Immature natural killer cell (primary cell): ENCODE measurements around the gene CDH13. TPM values are rescaled to one million over a fixed set of nuclear protein-coding genes. Genes with fewer than 3 reads are reported as not detected.
A peak's percentile ranks its signal among the peaks of the same experiment; 100 is the strongest.

Source experiments
- DNase-seq, 3 donors: peaks; one replicate each; pipeline ENCODE4 v3.0.0; 2022; ENCODE audit warnings: mixed read lengths in 1 of 3
- H3K27ac Mint-ChIP-seq, 6 donors: one replicate each; pipeline ENCODE4 v1.8.0; 2020; ENCODE audit warnings: mixed read lengths in 6 of 6, mild to moderate bottlenecking in 5 of 6, inconsistent platforms in 4 of 6, moderate library complexity in 3 of 6
- H3K27me3 Mint-ChIP-seq, 3 donors: one replicate each; pipeline ENCODE4 v1.8.0; 2020 to 2021; ENCODE audit warnings: low read depth in 3 of 3, mild to moderate bottlenecking in 3 of 3, mixed read lengths in 3 of 3, moderate library complexity in 3 of 3, inconsistent platforms in 1 of 3
- H3K36me3 Mint-ChIP-seq, 3 donors: one replicate each; pipeline ENCODE4 v1.8.0; 2020; ENCODE audit warnings: mixed read lengths in 3 of 3, inconsistent platforms in 2 of 3, mild to moderate bottlenecking in 2 of 3
- H3K4me1 Mint-ChIP-seq, 2 donors: one replicate each; pipeline ENCODE4 v1.8.0; 2020; ENCODE audit warnings: inconsistent platforms in 2 of 2, mild to moderate bottlenecking in 2 of 2, mixed read lengths in 2 of 2, moderate library complexity in 1 of 2
- H3K4me3 Mint-ChIP-seq, 5 donors: one replicate each; pipeline ENCODE4 v1.8.0; 2020; ENCODE audit warnings: mild to moderate bottlenecking in 5 of 5, mixed read lengths in 5 of 5, inconsistent platforms in 3 of 5, moderate library complexity in 3 of 5
- H3K9me3 Mint-ChIP-seq, 6 donors: one replicate each; pipeline ENCODE4 v1.8.0; 2020; ENCODE audit warnings: mild to moderate bottlenecking in 6 of 6, mixed read lengths in 6 of 6, inconsistent platforms in 4 of 6, moderate library complexity in 3 of 6
- polyA plus RNA-seq, 3 donors: library from polyadenylated mRNA; unstranded; fragments of 300-500 nt; fragmentation: Illumina TruSeq; gene quantifications; one replicate each; pipeline ENCODE4 v1.2.3, GENCODE V29; 2021

The CDH13 gene
- polyA plus RNA-seq, 3 donors from 2014 or later, result not detected

DNA sequence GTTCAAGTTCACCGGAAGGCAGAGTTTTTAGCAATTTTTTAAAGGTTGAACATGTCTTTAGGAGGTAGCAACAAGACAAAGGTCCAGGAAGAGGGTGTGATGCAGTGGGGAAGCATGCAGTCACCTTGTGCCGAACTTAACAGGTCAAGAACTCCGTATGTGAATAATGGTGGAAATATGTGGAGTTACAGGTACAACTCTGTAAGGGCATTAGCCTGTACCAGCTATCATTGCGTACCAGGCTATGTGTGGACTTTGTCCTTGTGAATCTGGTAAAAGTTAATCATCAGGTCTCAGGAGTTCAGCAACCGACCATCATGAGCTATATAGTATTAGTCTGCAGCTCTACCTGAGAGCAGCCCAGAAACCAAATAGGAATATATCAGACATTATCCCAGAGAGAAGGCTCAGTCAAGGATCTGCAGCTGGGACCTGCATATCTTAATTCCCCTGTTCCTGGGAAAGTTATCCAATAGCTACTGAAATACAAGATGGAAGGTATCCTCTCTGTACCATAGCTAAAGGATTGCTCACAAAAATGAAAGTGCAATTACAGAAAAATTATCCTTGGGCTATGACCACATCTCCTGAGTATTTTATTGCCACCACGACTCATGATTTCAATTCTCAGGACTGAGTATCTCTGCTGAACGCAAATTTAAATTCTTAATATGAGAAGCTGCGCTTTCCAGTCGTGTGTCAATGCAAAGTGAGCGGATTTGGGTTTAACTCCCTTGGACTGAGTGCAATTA lies 469.3 kb downstream of the CDH13 start:
- Mint-ChIP-seq H3K27me3 (peaks cover 0 to 12% (median 3%) of the 10 kb centered on the region in 3 donors), H3K4me3 (no peak overlapping the region), H3K27ac (no peak overlapping the region), H3K9me3 (peaks cover 3 to 23% (median 9%) of the 10 kb centered on the region in 6 donors), H3K36me3 (peaks cover 0 to 3% (median 0%) of the 10 kb centered on the region in 3 donors), H3K4me1 (peaks cover 9 to 16% of the 10 kb centered on the region in 2 donors)
- no peak for DNase-seq

DNA sequence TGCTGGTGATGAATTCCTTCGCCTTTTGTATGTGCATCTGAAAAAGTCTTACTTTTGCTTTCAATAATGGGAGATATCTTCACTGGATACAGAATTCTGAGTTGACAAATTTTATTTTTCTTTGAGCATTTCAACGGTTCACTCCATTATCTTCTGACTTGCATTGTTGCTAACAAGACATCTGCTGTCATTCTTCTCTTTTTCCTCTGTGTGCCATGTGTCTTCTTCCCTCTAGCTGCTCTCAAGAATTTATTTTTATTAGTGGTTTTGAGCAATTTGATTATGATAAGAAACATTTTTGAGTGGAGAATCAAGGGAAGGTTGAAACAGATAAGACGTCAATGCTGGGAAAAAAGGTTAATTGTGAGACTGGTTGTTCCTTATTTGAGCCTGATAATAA lies 471.8 kb downstream of the CDH13 start:
- H3K27me3 Mint-ChIP-seq, result peaks cover 4 to 8% (median 7%) of the 10 kb centered on the region in 3 donors
- H3K9me3 Mint-ChIP-seq, result peaks cover 3 to 23% (median 9%) of the 10 kb centered on the region in 6 donors
- H3K27ac Mint-ChIP-seq, result no peak overlapping the region
- peaks cover 11 to 21% of the 10 kb centered on the region in 2 donors for H3K4me1 Mint-ChIP-seq
- H3K36me3 Mint-ChIP-seq, result peaks cover 0 to 7% (median 0%) of the 10 kb centered on the region in 3 donors
- no peak for DNase-seq
- no peak overlapping the region for H3K4me3 Mint-ChIP-seq

DNA sequence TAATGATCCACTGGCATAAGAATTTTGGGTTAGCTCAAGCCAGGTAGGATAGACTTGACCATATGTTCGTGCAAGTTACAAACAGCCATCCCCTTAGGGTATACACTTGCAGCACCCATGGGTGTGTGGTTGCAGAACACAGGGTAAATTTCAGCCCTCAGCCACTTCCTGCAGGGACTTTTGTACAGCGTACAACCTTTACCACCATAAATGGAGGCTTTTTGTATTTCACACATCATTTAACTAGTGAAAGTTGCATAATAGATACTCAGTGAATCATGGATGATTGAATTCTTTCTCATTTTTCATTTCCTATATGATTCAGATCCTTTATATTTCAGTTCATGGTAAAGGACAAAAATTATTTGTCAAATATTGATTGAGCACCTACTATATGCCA lies 473.9 kb downstream of the CDH13 start:
- H3K36me3 Mint-ChIP-seq, result peaks cover 0 to 4% (median 0%) of the 10 kb centered on the region in 3 donors
- H3K4me1 Mint-ChIP-seq, result peaks cover 11 to 21% of the 10 kb centered on the region in 2 donors
- peaks cover 3 to 23% (median 8%) of the 10 kb centered on the region in 6 donors for H3K9me3 Mint-ChIP-seq
- peak overlapping the region in 1 of 6 donors; percentile 28 for H3K27ac Mint-ChIP-seq
- peaks cover 3 to 7% (median 5%) of the 10 kb centered on the region in 3 donors for H3K27me3 Mint-ChIP-seq
- peak; percentile 9 to 14 (median 12) for DNase-seq
- peak overlapping the region in 3 of 5 donors; percentile 4 to 33 (median 18) for H3K4me3 Mint-ChIP-seq

DNA sequence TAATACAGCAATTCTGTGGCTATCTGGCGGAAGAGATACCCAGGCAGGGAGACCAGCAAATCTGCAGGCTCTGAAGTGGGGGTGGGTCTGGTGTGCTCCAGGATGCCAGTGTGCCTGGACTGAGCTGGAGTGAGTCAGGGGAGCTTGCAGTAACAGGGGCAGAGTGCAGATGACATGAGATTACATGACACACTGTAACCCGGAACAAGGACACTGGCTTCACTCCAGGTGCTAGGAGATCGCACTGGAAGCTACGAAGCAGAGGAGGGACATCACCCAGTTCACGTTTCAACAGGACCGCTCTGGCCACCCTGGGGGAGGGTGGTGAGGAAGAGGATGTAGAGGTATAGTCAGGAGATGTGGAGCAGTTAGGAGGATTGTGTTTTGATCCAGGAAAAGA lies 475.6 kb downstream of the CDH13 start:
- Mint-ChIP-seq H3K4me1 (peaks cover 11 to 21% of the 10 kb centered on the region in 2 donors), H3K27ac (no peak overlapping the region), H3K4me3 (no peak overlapping the region), H3K27me3 (peaks cover 3 to 11% (median 5%) of the 10 kb centered on the region in 3 donors), H3K36me3 (peaks cover 0 to 4% (median 0%) of the 10 kb centered on the region in 3 donors), H3K9me3 (peaks cover 3 to 23% (median 8%) of the 10 kb centered on the region in 6 donors)
- no peak for DNase-seq

DNA sequence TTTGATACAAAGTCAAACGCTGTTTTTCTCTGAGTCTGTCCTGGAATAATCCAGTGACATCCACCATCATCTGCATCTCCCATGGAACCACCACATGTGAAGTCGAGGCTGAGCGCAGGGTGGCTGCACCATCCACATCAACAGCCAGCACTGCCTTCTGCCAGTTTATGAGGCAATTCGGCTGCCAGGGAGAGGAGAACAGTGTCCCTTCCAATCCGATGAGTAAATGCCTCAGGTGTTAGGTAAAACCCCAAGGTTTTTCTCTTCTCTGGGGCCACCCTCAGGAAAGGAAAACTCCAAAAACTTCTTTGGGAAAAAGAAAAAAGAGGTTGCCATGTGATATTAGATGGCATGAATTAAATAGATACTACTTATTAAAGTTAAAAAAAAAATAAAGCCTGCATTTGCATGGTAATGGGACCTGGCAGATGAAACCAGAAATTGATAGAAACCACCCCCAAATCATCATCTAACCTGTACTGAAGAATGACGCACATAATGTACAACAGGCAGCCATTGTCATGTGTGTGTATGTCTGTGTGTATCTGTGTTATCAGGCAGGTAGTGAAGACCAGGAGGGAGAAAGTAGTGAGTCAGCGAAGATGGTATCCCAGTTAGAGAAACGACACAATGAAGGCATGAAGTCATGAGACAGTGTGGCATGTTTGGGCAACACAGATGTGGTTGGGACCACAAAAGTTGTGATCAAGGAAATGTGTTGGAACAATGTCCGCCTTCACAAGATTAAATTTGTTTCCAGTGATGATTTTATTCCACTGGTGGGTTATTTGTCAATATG lies 478.7 kb downstream of the CDH13 start:
- Mint-ChIP-seq H3K27me3 (peaks cover 5 to 12% (median 9%) of the 10 kb centered on the region in 3 donors), H3K9me3 (peaks cover 0 to 1% (median 0%) of the 10 kb centered on the region in 6 donors), H3K27ac (no peak overlapping the region), H3K4me3 (no peak overlapping the region), H3K4me1 (peaks cover 4 to 19% of the 10 kb centered on the region in 2 donors), H3K36me3 (peaks cover 0 to 4% (median 0%) of the 10 kb centered on the region in 3 donors)
- DNase-seq, result no peak

DNA sequence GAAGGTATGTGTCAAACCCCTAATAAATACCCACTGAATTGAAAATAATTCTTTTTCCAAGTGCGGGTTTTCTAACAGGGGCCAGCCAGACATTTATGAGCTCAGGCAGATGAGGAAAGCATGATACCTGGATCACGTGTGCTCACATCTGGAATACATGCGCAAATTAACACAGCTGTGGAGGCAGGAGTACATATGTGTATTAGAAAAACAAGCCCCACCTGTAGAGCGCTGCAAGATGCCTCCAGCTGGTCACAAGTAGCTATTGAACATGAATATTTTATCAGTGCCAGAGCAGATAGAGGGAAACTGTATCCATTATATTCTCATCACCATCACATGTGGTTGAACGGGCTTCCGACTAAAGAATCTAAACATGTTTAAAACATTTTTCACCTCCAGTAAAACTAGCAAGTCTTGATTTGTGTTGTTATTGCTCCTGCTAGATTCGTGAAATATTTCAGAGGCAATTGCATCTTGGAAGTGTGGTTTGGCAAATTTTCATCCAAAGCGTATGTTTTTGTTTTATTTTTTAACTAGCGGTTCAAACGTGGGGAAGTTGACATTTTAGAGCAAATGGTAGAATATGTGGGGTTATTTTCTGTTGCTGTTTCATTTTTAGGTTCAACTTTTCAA lies 482.8 kb downstream of the CDH13 start:
- DNase-seq, result no peak
- H3K4me3 Mint-ChIP-seq, result peak overlapping the region in 1 of 5 donors; percentile 21
- peaks cover 0 to 8% of the 10 kb centered on the region in 2 donors for H3K4me1 Mint-ChIP-seq
- no peaks in the 10 kb centered on the region for H3K36me3 Mint-ChIP-seq
- H3K27me3 Mint-ChIP-seq, result peaks cover 5 to 9% (median 7%) of the 10 kb centered on the region in 3 donors
- peaks cover 0 to 1% (median 0%) of the 10 kb centered on the region in 6 donors for H3K9me3 Mint-ChIP-seq
- H3K27ac Mint-ChIP-seq, result no peak overlapping the region

DNA sequence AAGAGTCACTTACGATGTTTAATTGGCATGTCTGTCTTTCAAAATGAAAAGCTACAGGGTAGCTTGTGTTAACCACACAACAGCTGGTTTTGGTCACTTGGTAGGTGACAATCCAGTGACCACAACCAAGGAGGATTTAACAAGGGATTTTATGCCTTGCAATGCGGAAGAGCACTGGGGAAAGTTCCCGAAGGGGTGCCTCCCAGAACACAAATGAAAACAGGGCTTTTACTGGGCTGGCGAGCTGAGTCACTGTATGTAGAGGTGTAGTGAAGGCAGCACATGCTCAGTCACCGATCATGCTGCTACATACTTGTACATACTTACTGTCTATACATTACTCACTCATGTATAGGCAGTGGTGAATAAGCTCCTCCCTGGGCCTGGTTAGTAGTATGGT lies 483.5 kb downstream of the CDH13 start:
- Mint-ChIP-seq H3K27ac (no peak overlapping the region), H3K9me3 (peaks cover 0 to 1% (median 0%) of the 10 kb centered on the region in 6 donors), H3K4me1 (peaks cover 0 to 8% of the 10 kb centered on the region in 2 donors), H3K4me3 (peak overlapping the region in 1 of 5 donors; percentile 21), H3K27me3 (peaks cover 5 to 9% (median 7%) of the 10 kb centered on the region in 3 donors), H3K36me3 (no peaks in the 10 kb centered on the region)
- no peak for DNase-seq

DNA sequence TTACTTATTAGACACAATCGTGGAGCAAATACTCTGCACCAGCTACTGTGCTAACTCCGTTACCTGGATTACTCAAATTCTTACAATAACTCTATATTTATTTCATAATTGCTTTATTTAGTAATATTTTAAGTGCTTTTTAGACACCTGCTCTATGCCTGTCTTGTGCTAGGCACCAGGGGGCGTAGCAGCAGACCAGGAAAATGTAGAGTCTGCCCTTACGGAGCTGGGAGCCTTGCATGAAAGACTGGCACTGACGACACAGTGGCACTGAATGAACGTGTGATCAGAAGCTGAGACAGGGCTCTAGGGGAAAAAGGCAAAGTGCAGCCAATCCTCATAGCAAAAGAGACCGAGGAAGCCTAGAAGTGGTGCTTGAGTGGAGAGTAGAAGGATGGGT lies 486.5 kb downstream of the CDH13 start:
- Mint-ChIP-seq H3K4me3 (no peak overlapping the region), H3K9me3 (no peaks in the 10 kb centered on the region), H3K36me3 (no peaks in the 10 kb centered on the region), H3K27me3 (peaks cover 4 to 11% (median 5%) of the 10 kb centered on the region in 3 donors), H3K27ac (no peak overlapping the region), H3K4me1 (peaks cover 3 to 8% of the 10 kb centered on the region in 2 donors)
- peak in 1 of 3 donors; percentile 12 for DNase-seq

DNA sequence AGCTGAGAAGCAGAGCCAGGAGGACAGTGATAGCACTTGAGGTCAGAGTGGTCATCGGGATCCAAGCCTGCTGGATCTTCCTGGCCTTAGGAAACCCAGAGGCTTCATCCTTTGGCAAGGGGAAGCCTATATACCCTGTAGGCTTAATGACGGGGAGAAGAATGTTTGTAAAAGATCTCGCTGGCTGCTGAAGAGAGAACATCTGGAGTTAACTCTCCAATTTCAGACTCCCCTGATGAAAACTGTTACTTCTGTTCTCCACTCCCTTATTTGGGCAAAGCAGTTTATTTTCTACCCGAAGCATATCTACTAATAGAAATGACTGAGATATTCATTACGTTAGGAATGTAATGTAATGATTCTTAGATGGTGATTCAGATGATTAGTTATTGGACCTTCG lies 487.0 kb downstream of the CDH13 start:
- H3K4me1 Mint-ChIP-seq, result peaks cover 3 to 8% of the 10 kb centered on the region in 2 donors

DNA sequence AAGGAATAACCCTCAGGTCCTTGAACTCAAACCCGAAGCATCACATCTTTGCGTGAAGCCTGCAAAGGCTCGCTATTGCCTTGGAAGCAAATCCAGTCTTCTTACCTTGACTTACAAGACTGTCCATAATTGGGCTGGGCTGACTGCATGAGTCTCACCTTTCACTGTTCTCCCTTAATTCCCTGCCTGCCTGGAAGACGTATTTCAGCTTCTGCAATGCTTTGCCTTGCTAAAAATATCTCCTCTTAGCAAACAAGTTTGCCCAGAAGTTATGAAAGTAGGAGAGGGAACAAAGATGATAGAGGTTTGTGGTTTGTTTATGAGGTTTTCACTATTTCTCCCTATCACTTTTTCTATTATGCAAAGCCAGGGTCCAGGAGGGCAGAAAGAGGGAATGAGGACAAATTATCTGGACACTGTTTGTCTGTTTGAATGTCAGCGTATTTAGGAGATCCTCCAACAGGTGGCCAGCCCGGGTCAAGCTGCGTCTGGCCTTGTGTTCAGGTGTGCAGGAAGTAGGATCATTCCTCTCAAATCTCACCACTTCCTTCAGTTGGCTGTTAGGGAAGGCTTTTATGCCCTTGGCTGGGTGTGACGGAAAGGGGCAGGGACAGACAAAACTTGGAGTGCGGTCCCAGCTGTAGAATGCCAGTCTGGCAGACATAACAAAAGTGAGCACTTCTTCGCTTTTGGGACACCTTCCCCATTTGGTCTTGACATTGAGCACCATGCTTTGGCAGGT lies 488.9 kb downstream of the CDH13 start:
- Mint-ChIP-seq H3K36me3 (no peaks in the 10 kb centered on the region), H3K9me3 (no peaks in the 10 kb centered on the region), H3K27ac (no peak overlapping the region), H3K4me3 (no peak overlapping the region), H3K4me1 (peaks cover 0 to 3% of the 10 kb centered on the region in 2 donors), H3K27me3 (peaks cover 2 to 8% (median 5%) of the 10 kb centered on the region in 3 donors)
- DNase-seq, result no peak

More for the DNA sequence above, 487.0 kb downstream of the CDH13 start:
- no peaks in the 10 kb centered on the region for H3K36me3 Mint-ChIP-seq
- no peak for DNase-seq
- H3K27me3 Mint-ChIP-seq, result peaks cover 4 to 11% (median 5%) of the 10 kb centered on the region in 3 donors
- H3K4me3 Mint-ChIP-seq, result no peak overlapping the region
- H3K9me3 Mint-ChIP-seq, result no peaks in the 10 kb centered on the region
- no peak overlapping the region for H3K27ac Mint-ChIP-seq

DNA sequence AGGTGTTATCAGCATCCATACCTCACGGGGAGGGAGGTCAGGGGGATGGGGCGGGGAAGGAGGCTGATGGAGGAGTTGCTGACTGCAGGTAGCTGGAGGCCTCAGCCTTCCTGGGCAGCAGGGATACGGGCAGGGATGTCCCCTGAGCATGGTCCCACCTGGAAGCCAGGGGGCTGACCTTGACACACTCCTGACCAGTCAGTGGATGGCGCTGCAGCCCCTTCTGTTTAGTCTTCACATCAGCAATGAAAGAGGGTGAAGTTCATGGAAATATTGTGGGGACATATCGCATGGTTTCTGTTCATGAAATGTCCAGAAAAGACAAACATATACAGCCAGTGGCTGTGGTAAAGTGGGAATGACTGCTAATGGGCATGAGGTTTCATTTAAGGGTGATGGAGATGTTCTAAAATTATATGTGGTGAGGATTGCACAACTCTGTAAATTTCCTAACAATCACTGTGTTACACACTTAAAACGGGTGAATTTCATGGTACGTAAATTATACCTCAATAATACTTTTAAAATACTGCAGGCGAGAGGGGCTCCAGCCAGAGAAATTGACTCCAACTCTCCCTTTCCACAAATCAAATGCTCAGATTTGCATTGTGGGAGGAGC lies 489.6 kb downstream of the CDH13 start:
- H3K36me3 Mint-ChIP-seq, result no peaks in the 10 kb centered on the region
- peak overlapping the region in 1 of 5 donors; percentile 3 for H3K4me3 Mint-ChIP-seq
- peaks cover 0 to 3% of the 10 kb centered on the region in 2 donors for H3K4me1 Mint-ChIP-seq
- DNase-seq, result no peak
- no peak overlapping the region for H3K27ac Mint-ChIP-seq
- peaks cover 2 to 6% (median 3%) of the 10 kb centered on the region in 3 donors for H3K27me3 Mint-ChIP-seq
- no peaks in the 10 kb centered on the region for H3K9me3 Mint-ChIP-seq

DNA sequence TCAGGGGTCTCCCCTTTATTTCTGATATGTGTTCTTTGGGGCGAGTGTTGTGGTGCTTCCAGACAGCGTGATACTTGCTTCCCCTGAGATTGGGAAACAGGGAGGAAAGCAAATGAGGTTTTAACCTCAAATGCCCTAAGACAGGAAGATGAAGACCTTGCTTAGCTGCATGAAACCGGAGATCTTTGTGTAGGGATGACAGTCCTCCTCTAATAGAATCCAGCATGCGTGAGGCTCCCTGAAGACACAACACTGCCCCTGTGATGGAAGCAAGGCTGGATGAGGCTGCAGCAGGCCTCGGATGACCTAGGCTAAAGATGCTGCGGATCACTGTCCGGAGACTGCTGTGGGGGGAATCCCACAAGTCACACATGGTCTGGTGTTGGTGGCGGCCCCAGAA lies 491.0 kb downstream of the CDH13 start:
- Mint-ChIP-seq H3K27ac (no peak overlapping the region), H3K4me1 (peaks cover 0 to 3% of the 10 kb centered on the region in 2 donors), H3K9me3 (no peaks in the 10 kb centered on the region), H3K27me3 (peaks cover 2 to 3% (median 3%) of the 10 kb centered on the region in 3 donors), H3K4me3 (no peak overlapping the region), H3K36me3 (no peaks in the 10 kb centered on the region)
- DNase-seq, result no peak
